ENCODE measurements around the gene CAST.
A peak's percentile ranks its signal among the peaks of the same experiment; 100 is the strongest.

Gene CAST

GRCh38 chr5:96816991-96817390 lies 154.8 kb downstream of the CAST start:
- H3K27ac ChIP-seq (ENCODE audit: low read depth, low read length) = peak overlapping the region; percentile 61
- no peaks in the 10 kb centered on the region for H3K9me3 ChIP-seq (ENCODE audit: insufficient read depth, low read length)
- H3K36me3 ChIP-seq (ENCODE audit: low read length) = no peaks in the 10 kb centered on the region
- H3F3A ChIP-seq (ENCODE audit: insufficient read depth) = no peaks in the 10 kb centered on the region
- no peaks in the 10 kb centered on the region for H3K79me2 ChIP-seq (ENCODE audit: insufficient read depth, low read length)
- peak overlapping the region; percentile 42 for H3K9ac ChIP-seq (ENCODE audit: low read length)
- TF ChIP-seq, protein P1, sequence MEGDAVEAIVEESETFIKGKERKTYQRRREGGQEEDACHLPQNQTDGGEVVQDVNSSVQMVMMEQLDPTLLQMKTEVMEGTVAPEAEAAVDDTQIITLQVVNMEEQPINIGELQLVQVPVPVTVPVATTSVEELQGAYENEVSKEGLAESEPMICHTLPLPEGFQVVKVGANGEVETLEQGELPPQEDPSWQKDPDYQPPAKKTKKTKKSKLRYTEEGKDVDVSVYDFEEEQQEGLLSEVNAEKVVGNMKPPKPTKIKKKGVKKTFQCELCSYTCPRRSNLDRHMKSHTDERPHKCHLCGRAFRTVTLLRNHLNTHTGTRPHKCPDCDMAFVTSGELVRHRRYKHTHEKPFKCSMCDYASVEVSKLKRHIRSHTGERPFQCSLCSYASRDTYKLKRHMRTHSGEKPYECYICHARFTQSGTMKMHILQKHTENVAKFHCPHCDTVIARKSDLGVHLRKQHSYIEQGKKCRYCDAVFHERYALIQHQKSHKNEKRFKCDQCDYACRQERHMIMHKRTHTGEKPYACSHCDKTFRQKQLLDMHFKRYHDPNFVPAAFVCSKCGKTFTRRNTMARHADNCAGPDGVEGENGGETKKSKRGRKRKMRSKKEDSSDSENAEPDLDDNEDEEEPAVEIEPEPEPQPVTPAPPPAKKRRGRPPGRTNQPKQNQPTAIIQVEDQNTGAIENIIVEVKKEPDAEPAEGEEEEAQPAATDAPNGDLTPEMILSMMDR (IDR thresholded peaks at IDR 0.05; ENCODE audit: insufficient read depth, low read length, poor library complexity, severe bottlenecking) = no peak
- no peak for TF ChIP-seq EZH2phosphoT487 (conservative IDR thresholded peaks at IDR 0.05; ENCODE audit: low read length)
- no peaks in the 10 kb centered on the region for H3K9me2 ChIP-seq (replicated peaks; ENCODE audit: insufficient read depth, low read length)
- peak overlapping the region; percentile 88 for H2AFZ ChIP-seq (ENCODE audit: low read depth, low read length, severe bottlenecking)
- H3K4me3 ChIP-seq (ENCODE audit: insufficient read depth, low read length, poor library complexity, severe bottlenecking) = peak overlapping the region; percentile 40
- peak overlapping the region; percentile 82 for H3K4me2 ChIP-seq (ENCODE audit: low read depth, low read length, poor library complexity, severe bottlenecking)
- H3K27me3 ChIP-seq (ENCODE audit: low read length) = no peaks in the 10 kb centered on the region
- no peaks in the 10 kb centered on the region for H4K20me1 ChIP-seq (ENCODE audit: low read depth, low read length)

GRCh38 chr5:96817506-96817905 lies 155.3 kb downstream of the CAST start:
- no peak overlapping the region for H2AFZ ChIP-seq (ENCODE audit: low read depth, low read length, severe bottlenecking)
- no peaks in the 10 kb centered on the region for H3K9me3 ChIP-seq (ENCODE audit: insufficient read depth, low read length)
- no peak overlapping the region for H3K9ac ChIP-seq (ENCODE audit: low read length)
- H3K36me3 ChIP-seq (ENCODE audit: low read length) = no peaks in the 10 kb centered on the region
- H3K4me2 ChIP-seq (ENCODE audit: low read depth, low read length, poor library complexity, severe bottlenecking) = peak overlapping the region; percentile 82
- no peaks in the 10 kb centered on the region for H3K79me2 ChIP-seq (ENCODE audit: insufficient read depth, low read length)
- H3K27me3 ChIP-seq (ENCODE audit: low read length) = no peaks in the 10 kb centered on the region
- no peaks in the 10 kb centered on the region for H4K20me1 ChIP-seq (ENCODE audit: low read depth, low read length)
- H3F3A ChIP-seq (ENCODE audit: insufficient read depth) = no peaks in the 10 kb centered on the region
- no peak for TF ChIP-seq EZH2phosphoT487 (conservative IDR thresholded peaks at IDR 0.05; ENCODE audit: low read length)
- TF ChIP-seq, protein P1 (IDR thresholded peaks at IDR 0.05; ENCODE audit: insufficient read depth, low read length, poor library complexity, severe bottlenecking) = no peak
- H3K4me3 ChIP-seq (ENCODE audit: insufficient read depth, low read length, poor library complexity, severe bottlenecking) = no peak overlapping the region
- H3K27ac ChIP-seq (ENCODE audit: low read depth, low read length) = no peak overlapping the region
- H3K9me2 ChIP-seq (replicated peaks; ENCODE audit: insufficient read depth, low read length) = no peaks in the 10 kb centered on the region

- H3K79me2 ChIP-seq (ENCODE audit: insufficient read depth, low read length) = no peaks in the 10 kb centered on the region
- no peaks in the 10 kb centered on the region for H3F3A ChIP-seq (ENCODE audit: insufficient read depth)
- H3K9ac ChIP-seq (ENCODE audit: low read length) = no peak overlapping the region
- H3K4me3 ChIP-seq (ENCODE audit: insufficient read depth, low read length, poor library complexity, severe bottlenecking) = no peak overlapping the region
- no peaks in the 10 kb centered on the region for H3K9me2 ChIP-seq (replicated peaks; ENCODE audit: insufficient read depth, low read length)
- no peak overlapping the region for H3K4me2 ChIP-seq (ENCODE audit: low read depth, low read length, poor library complexity, severe bottlenecking)
- no peaks in the 10 kb centered on the region for H4K20me1 ChIP-seq (ENCODE audit: low read depth, low read length)
- no peak overlapping the region for H3K27ac ChIP-seq (ENCODE audit: low read depth, low read length)
- no peak for TF ChIP-seq EZH2phosphoT487 (conservative IDR thresholded peaks at IDR 0.05; ENCODE audit: low read length)
- TF ChIP-seq, protein P1 (IDR thresholded peaks at IDR 0.05; ENCODE audit: insufficient read depth, low read length, poor library complexity, severe bottlenecking) = no peak
- H2AFZ ChIP-seq (ENCODE audit: low read depth, low read length, severe bottlenecking) = no peak overlapping the region
- no peaks in the 10 kb centered on the region for H3K9me3 ChIP-seq (ENCODE audit: insufficient read depth, low read length)
- H3K27me3 ChIP-seq (ENCODE audit: low read length) = no peaks in the 10 kb centered on the region
- H3K36me3 ChIP-seq (ENCODE audit: low read length) = no peaks in the 10 kb centered on the region
Measured at GRCh38 chr5:96818125-96818788, 156.1 kb downstream of the CAST start.

Data from SU-DHL-6 (cell line).